Right lobe of liver (tissue), 4 donors: ENCODE data around the gene TNFSF12.

Experiments
- POLR2A ChIP-seq: fragments of 450-650 bp; IDR thresholded peaks from one replicate; pipeline ENCODE4 v1.6.1; 2017; ENCODE audit warnings: antibody characterized with exemption, mild to moderate bottlenecking
- TF ChIP-seq, protein P1 (sequence below), 4 donors: fragments of 200-600 bp in 3 of 4; fragments of 450-650 bp in 1 of 4; IDR thresholded peaks; one replicate each; pipeline versions ENCODE4 v1.5.1 to v1.8.0; 2016 to 2022; ENCODE audit warnings: antibody characterized with exemption in 4 of 4, mild to moderate bottlenecking in 2 of 4
- donor health status: DM: no; HTN: no; CAD: no.
- donor health status: DM: no; HTN: no; CAD: no.
- donor health status: DM: no; HTN: yes; CAD: no.

DNA sequence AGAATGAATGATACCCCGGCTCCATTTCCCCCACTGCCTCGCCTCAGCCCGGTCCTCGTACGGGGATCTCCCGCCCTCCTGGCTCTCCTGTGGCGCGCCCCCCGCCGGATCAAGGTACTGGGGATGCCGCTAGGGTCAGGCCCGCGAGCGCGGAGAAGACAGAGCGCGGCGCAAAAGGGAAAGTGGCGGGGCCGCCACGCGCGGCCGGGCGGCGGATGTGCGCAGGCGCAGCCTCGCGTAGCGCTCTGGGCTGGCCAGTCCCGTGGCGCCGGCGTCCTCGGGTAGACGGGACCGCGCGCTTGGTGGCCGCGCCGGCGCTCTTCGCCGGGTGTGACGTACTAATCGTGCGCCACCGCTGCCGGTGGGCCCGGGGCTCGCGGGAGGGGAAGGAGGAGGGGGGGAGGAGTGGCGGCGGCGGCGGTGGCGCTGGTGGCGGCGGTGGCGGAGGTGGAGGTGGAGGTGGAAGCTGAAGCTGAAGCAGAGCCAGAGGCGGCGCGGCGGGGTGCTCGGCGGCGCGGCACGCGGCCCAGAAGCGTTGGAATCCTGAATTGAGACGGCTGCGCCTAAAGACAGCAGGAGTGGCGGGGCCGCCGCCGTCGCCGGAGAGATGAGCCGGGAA lies 12.8 kb downstream of the TNFSF12 start, which contains the start of gene SENP3:
- TF ChIP-seq, protein P1, sequence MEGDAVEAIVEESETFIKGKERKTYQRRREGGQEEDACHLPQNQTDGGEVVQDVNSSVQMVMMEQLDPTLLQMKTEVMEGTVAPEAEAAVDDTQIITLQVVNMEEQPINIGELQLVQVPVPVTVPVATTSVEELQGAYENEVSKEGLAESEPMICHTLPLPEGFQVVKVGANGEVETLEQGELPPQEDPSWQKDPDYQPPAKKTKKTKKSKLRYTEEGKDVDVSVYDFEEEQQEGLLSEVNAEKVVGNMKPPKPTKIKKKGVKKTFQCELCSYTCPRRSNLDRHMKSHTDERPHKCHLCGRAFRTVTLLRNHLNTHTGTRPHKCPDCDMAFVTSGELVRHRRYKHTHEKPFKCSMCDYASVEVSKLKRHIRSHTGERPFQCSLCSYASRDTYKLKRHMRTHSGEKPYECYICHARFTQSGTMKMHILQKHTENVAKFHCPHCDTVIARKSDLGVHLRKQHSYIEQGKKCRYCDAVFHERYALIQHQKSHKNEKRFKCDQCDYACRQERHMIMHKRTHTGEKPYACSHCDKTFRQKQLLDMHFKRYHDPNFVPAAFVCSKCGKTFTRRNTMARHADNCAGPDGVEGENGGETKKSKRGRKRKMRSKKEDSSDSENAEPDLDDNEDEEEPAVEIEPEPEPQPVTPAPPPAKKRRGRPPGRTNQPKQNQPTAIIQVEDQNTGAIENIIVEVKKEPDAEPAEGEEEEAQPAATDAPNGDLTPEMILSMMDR (IDR thresholded peaks at IDR 0.05): no peak
- peak; percentile 51 for TF ChIP-seq POLR2A
